ENCODE measurements around the gene CDK18.

Gene CDK18

GRCh38 chr1:205541161-205541886 lies 36.9 kb downstream of the CDK18 start:
- no peak for DNase-seq

DNA sequence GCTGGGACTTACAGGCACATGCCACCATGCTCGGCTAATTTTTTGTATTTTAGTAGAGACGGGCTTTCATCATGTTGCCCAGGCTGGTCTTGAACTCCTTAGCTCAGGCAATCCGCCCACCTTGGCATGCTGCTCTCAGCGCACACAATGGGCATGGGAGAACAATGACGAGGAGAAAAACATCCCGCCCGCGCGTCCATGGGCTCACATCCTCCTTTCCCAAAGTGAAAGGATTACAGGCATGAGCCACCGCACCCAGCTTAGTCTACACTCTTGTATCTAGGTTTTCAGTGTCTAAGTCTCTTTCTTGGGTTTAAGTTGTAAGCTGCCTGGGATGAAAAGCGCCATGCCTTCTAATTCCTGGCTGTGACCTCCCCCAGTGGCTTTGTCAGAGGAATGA lies 37.9 kb downstream of the CDK18 start:
- no peak for DNase-seq

- peak; percentile 88 for DNase-seq
Measured at GRCh38 chr1:205543351-205544301, 39.2 kb downstream of the CDK18 start.

DNA sequence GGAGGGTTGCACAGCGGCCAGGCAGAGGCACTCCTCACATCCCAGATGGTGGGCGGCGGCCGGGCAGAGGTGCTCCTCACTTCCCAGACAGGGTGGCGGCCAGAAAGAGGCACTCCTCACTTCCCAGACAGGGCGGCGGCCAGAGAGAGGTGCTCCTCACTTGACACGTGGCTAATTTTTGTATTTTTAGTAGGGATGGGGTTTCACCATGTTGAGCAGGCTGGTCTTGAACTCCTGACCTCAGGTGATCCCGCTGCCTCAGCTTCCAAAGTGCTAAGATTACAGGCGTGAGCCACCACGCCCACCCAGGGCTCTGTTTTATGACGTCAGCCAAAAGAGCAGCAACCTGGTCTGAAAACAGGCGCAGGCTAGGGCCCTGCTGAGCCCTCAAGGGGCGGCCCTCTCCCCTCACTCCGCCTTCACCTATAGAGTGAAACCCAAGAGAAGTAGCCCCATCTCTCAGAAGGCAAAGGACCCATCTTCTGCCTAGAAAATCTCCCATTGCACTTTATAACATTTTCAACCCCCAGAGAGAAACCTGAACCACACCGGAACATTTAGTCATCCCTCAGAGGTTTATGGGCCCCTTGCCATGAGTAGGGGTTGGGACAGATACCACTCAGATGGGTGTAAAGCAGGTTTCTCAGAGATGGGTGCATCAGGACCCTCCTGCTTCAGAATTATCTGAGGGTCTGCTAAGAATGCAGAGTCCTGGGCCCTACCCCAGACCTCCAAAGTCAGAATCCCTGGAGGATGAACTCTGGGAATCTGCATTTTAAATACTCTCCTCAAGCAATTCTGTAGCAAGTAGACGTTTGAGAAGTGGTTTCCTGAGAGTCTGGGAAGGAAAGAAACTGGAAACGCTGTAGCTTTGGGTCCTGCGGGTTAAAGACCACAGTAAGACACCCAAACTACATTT lies 40.8 kb downstream of the CDK18 start:
- DNase-seq = no peak

GRCh38 chr1:205545991-205546390 lies 41.5 kb downstream of the CDK18 start:
- no peak for DNase-seq

GRCh38 chr1:205546541-205546940 lies 42.1 kb downstream of the CDK18 start:
- no peak for DNase-seq

GRCh38 chr1:205547936-205548827 lies 43.7 kb downstream of the CDK18 start:
- no peak for DNase-seq

DNA sequence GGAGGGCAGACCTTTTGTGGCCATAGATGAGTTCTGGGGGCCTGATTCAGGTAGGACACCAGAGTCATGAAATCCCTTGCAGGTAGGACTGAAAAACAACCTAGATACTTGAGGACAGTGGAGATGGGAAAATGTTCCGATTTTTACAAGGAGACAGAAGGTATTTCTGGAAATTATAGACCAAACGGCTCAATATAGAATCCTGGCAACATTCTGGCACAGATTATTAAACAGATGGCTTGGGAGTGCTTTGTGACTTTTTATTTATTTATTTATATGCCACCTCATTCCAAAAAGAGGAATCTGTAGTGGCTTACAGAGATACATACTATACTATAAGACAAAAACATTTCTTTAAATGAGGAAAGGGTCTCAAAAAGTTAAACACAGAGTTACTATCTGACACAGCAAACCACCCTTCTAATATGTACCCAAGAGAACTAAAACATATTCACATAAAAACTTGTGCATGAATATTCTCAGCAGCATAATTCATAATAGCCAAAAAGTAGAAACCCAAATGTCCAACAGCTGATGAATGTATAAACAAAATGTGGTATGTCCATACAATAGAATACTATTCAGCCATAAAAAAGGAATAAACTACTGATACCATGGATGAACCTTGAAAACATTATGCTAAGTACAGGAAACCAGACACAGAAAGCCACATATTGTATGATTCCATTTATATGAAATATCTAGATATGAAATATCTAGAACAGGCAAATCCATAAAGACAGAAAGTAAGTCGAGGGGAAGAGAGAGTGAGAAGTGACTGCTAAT lies 49.8 kb downstream of the CDK18 start:
- DNase-seq = no peak

DNA sequence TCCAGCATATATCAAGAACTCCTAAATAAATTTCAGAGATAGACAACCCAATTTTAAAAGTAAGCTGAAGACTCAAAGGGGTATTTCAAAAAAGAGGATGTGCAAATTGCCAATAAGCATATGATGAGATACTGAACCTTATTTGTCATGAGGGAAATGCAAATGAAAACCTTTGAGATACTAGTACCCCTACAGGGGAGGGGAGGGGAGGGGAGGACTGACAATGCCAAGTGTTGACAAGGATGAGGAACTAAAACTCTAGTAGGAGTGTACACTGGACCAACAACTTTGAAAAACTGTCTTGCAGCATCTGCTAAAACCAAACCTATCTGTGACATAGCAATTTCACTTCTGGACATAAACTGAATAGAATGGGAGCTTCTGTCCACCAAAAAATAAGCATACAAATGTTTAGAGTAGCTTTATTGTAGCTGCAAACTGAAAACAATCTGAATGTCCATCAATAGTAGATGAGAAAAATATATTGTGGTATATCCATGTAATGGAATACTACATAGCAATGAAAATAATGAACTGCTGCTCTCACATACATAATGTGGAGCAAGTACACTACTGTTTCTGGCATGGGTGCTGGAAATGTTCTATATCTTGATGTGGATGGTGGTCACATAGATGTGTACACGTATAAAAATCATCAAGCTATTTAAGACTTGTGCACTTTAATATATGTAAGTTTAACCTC lies 57.2 kb downstream of the CDK18 start:
- DNase-seq = no peak

DNA sequence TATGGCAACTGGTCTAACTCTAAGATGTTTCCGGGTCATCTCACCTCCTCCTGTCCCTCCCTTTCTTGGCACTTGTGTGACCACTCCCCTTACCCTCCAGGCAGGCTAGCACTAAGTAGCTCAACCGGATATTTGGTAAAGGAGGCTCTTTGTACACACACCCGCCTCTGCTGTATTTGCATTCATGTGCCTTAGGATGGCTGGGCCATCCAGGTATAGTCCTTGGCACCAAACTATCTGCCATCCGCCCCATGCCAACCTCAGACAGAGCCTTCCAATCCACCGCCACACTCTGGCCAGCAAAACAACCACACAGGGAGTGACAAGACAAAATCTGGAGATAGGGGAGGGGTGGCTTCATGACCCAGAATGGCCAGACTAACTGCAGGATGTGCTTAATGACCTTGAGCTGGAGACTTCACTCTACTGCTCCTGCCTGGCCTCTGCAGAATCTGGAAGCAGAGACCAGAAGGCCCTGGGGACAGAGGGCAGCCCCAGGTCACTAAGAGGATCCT lies 59.5 kb downstream of the CDK18 start:
- DNase-seq = peak; percentile 91

- DNase-seq = peak; percentile 78
Measured at GRCh38 chr1:205565799-205566198, 61.3 kb downstream of the CDK18 start.

DNA sequence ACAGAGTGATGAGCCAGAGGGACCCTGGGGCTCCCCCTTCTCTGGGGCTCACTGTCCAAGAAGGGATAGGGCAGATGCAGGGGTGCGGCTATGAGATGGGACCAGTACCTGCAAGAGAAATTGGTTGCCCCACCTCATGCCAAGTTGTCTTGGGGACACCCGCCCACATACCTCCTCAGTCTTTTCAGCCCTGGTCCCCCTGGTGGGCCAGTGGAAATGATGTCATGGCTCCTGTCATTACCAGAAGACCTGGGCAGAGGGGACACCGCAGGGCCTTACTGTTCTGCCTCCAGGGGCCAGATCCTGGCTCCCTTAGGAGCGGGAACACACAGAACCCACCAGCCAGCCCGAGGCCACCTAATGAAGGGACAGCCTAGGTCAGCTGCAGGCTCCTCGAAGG lies 63.2 kb downstream of the CDK18 start:
- DNase-seq = no peak

DNA sequence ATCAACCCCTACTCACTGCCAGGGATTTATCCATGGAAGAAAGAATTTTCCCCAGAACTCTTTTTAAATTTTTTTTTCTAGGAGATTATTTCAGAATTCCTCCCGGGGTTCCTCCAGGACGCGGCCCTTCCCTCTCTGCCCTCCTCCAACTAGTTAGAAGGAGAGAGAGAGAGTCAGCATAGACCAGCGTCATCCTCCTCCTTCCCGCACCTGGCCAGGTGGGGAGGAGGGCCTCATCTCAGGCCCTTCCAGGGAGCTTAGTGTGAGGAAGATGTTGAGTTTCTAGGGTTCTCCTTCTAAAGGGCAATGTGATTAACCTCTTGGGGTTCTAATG lies 63.6 kb downstream of the CDK18 start:
- DNase-seq = no peak

DNA sequence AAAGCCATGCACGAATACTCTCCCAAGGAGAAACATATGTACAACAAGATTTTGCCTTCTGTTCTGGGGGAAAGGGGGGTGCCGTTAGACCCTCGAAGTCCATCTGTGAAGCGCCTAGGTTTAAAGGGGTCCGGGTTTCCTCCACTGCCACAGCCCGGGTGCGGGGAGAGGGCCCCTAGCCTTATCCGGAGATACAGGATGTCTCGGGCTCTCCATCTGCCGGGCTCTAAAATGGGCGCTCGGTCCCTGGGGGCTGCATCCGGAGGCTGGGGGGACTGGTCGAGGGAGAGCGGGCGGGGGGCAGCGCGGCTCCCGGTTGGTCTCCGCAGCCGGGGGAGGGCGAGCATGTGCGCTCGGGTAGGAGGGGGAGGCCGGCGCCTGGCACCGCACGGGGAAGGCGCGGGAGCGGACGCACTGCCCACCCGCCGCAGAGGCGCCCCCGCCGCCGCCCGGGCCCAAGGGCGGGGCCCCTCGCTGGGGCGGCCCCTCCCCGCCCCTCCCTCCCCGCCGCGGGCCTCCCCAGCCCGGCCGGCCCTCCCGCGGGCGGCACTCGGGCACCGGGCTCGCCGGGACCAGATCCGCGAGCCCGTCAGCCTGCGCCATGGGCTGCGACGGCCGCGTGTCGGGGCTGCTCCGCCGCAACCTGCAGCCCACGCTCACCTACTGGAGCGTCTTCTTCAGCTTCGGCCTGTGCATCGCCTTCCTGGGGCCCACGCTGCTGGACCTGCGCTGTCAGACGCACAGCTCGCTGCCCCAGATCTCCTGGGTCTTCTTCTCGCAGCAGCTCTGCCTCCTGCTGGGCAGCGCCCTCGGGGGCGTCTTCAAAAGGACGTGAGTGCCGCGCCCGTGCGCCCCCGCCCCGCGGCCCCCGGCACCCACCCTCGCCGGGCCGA lies 64.2 kb downstream of the CDK18 start:
- peak; percentile 66 for DNase-seq

DNA sequence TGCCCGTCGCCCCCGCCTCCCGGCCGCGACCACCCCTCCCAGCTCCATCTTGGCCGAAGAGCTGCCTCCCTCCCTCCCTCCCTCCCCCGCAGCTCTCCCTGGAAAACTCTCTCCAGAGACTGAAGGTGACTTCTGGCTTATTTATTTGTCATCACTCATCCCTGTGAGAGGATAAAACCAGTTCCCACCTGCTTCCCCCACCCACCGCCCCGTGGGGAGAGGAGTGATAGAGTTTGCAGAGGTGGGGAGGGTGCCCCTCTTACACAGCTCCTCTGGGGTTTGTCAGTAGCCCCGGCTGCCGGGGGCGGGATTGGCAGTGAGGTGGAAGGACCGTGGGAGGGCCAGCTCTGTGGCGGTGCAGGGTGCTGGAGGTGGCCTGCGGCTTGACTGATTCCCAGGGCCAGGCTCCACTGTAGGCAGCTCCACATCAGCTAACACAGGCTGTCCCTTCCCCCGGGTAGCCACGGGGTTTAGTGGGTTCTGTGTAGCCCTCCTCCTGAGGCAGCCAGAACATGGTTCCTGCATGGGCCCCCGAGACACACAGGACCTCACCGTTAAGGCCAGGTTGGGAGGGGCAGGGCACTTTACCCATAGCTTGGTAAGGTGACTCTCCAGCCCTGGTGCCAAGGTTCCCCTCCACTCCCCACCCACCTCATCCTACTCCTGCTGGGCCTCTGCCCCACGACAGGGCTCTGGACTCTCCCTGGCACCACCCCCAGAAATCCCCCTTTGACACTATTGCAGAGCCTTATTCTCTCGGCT lies 65.1 kb downstream of the CDK18 start:
- DNase-seq = peak; percentile 63

- DNase-seq = no peak
Measured at GRCh38 chr1:205570173-205570501, 65.7 kb downstream of the CDK18 start.

GRCh38 chr1:205570796-205571537 lies 66.5 kb downstream of the CDK18 start:
- peak; percentile 15 for DNase-seq

DNA sequence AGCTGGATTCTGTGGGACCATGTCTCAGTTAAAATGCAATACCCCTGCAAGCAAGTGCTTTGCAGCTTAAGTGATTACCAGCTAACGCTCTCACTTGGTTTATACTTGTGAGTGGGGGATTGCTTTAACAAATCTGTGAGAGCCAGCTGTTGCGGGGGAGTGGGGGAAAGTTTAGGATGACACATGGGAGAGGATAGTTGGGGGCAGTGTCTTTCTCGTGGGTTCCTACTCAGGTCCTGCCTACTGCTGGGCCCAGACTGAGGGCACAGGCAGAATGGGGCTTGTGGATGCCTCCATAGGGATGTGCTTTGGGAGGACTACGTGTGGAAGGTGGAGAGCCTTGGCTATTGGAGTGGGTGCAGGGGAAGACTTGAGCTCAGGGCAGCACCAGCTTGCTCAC lies 67.3 kb downstream of the CDK18 start:
- DNase-seq = no peak
